Measurements from ENCODE around the gene ABCF2.
A peak's percentile ranks its signal among the peaks of the same experiment; 100 is the strongest.

ABCF2 gene

DNA sequence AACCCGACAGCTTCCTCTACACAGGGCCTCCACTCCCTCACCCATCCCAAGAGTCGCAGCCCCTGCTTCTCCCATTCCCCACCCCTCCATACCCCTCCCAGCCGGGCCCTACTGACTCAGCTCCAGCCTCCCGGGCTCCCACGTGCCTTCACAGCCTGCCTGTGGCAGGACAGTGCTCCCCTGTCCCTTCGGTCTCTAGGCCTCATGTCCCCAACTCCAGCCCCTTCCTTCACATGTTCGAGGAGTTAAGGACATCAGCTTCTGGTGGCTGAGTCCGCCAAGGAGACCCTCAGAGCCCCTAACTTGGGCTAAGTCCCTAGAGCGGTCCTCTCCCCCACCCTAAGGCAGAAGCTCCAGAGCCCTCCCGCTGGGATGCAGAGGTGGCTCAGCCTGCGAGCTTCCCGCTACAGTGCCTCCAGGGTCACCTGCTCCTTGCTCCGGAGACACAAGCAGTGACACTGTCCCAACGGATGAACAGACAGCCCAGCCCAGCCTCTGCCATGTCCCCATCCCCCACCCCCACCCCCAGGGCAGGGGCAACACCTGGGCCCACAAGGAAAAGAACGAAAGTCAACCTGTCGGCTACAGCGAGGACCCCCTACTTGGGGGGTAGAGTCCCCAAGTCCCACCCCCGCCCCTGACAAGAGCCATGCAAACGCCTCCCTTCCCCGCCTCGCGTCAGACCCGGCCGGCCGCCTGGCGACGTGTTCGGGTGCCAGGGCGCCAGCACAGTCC, 20.8 kb upstream of the ABCF2 start:
- no peak for DNase-seq
- Mint-ChIP-seq H3K4me3 (peak overlapping the region; percentile 69 to 83), H3K27ac (no peak overlapping the region), H3K4me1 (peaks cover 86% of the 10 kb centered on the region), H3K9me3 (no peaks in the 10 kb centered on the region), H3K27me3 (peaks cover 65% of the 10 kb centered on the region)
- ATAC-seq: no peak

DNA sequence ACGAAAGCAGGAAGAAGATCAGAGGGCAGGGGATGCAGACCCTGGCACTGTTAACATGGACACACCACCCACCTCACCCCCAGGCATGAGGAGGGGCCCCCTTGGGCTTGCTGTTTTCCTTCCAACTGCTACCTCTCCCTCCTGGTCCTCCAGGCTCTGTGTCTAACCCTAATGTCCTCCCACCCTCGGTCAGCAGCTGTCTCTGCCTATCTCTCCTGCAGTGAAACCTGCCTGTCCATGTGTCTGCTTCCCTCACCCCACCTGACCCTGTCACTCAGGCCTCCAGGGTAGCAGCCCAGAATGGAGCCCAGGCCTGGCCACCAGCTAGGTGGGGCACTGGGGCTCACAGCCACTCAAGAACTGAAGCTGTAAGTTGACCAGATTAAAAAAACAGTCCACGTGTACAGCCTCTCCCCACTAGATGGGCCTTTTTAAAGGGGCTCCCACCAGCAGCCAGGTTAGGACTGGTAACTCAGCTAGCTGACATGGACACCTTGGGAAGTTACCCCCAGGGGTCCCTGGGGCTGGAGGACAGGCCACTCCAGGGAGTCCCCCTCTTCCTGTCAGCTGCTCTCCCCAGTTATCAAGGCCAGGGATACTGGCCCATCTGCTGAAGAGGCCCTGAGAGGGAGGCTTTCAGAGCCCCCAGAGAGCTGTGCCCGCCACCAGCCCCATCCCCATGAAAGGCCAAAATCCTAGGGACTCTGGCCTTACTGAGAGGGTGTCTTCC, 20.0 kb upstream of the ABCF2 start:
- Mint-ChIP-seq H3K9me3 (no peaks in the 10 kb centered on the region), H3K27me3 (peaks cover 57% of the 10 kb centered on the region), H3K4me1 (peaks cover 90% of the 10 kb centered on the region), H3K4me3 (peak overlapping the region; percentile 69 to 83), H3K27ac (no peak overlapping the region)
- no peak for ATAC-seq
- no peak for DNase-seq

DNA sequence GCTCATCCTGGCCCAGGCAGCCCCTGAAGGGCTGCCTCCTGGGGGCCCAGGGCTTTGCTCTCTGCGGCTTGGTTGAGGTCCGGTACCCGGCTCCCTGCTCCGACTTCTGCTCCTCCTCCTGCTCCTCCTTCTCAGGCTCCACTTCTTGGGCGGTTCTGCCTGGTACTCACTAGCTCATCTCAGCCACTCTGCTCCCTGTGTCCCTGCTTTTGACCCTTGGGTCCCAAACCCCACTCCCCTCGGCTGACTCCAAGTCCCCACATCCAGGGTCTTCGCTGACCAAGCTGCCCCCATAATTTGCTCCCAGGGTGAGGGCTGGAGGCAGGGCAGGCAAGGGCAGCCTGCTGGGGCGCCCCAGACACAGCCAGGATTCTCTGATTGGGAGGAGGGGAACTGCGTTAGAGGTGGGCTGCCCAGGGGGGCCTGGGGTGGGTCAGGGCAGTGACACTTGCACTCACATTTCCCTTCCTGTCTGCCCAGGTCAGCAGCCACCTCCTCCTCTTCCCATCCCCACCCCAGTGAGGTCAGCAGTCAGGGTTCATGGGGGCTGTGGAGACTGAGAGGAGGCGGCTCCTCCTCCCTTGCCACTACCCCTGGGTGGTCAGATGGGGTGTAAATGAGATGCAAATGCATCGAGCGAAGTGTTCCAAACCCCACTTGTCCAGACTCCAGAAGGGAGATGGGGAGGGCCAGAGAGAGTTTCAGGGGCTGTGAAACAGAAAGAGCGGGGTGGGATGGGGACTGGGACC, 19.3 kb upstream of the ABCF2 start:
- no peaks in the 10 kb centered on the region for H3K9me3 Mint-ChIP-seq
- DNase-seq (no peak), ATAC-seq (no peak)
- H3K4me1 Mint-ChIP-seq: peaks cover 88% of the 10 kb centered on the region
- H3K27ac Mint-ChIP-seq: no peak overlapping the region
- peaks cover 55% of the 10 kb centered on the region for H3K27me3 Mint-ChIP-seq
- H3K4me3 Mint-ChIP-seq: peak overlapping the region; percentile 51 to 56

DNA sequence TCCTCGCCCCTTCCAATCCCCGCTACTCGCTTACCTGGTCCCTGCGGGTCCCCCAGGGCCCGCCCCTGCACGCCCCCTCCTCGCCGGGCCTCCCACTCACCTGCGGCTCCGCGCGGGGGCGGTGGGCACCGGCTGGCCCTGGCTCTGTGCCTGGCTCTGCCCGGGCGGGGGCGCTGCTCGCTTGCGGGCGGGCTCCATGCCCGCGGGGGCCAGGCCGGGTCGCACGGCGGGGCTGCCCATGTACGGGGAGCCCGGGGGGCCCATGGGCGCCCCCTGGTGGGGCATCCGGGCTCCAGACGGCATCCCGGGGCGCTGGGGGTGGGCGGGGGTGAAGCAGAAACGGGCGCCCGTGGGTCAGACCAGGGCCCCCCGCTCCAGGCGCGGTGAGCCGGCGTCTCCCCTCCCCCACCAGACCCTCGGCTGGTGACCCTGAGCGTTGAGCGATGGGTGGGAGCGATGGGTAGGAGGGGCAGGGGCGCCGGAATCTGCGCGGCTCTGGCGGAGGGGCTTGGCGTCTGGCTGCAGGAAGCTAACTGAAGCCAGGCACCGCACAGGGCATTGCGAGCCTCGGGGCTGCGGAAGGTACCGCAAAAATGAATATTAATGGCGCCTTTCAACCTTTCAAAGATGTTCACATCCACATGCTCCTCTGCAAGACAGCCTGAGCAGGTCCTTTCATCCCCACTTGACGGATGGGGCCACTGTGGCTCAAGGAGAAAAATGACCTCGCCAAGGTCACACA, 18.5 kb upstream of the ABCF2 start:
- DNase-seq (peak; percentile 72 to 75), ATAC-seq (peak; percentile 74)
- no peak overlapping the region for H3K27ac Mint-ChIP-seq
- H3K4me3 Mint-ChIP-seq: peak overlapping the region; percentile 70 to 84
- H3K27me3 Mint-ChIP-seq: peaks cover 48% of the 10 kb centered on the region
- peaks cover 80% of the 10 kb centered on the region for H3K4me1 Mint-ChIP-seq
- H3K9me3 Mint-ChIP-seq: no peaks in the 10 kb centered on the region

DNA sequence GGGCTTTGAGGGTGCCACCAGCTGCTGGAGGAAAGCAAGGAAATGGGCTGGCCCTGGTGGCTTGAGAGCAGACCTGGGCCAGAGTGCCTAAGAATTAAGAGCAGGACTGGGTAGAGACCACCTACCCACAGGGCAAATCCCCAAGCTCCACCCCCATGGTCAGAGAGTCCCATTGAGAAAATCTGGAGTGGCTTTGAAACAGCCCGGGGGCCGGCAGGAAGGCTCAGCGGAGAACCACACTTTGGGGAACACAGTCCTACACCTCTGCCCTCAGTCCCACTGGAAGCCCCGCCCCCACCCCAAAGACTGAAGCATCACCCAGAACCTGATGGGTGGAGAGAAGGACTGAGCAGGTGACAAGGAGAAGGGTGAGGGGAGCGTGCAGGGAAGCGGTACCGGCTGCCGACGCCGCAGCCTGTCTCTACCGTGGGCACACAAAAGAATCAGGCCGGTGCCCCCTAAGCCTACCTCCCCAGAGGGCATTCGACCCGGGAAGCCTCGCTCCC, 17.9 kb upstream of the ABCF2 start:
- Mint-ChIP-seq H3K27ac (no peak overlapping the region), H3K4me3 (peak overlapping the region; percentile 70 to 84), H3K27me3 (peaks cover 41% of the 10 kb centered on the region), H3K9me3 (no peaks in the 10 kb centered on the region), H3K4me1 (peaks cover 74% of the 10 kb centered on the region)
- peak; percentile 0 for ATAC-seq
- DNase-seq: no peak

DNA sequence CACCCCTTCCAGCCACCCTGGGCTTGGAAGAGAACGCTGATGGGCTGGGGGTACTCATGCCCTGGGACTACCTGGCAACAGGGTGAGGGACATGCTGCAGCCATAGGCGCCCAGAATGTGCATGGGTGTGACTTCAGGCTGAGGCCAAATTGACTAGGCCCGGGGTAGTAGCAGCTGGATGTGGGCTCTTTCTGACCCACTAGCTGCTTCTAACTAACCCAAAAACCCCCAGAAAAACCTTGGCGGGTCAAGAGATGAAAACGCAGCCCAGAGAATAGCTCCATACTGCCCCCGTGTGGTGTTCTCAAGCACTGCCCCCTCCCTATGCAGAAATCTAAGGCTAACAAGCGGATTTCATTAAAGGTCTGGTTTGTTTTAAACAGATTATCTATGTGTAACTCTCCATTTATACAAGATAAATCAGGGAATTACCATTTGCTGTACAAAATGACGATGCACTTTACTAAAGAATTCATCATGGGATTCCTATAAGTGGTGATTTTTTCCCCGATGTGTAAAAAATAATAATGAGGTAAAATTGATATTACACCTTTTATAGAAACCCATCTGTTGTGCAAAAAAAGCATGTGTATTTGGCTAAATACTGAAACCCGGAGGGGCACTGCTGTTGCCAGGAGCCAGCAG, 17.3 kb upstream of the ABCF2 start:
- peak; percentile 6 for ATAC-seq
- Mint-ChIP-seq H3K4me3 (peak overlapping the region; percentile 70 to 84), H3K9me3 (no peaks in the 10 kb centered on the region), H3K4me1 (peaks cover 68% of the 10 kb centered on the region), H3K27ac (no peak overlapping the region), H3K27me3 (peaks cover 35% of the 10 kb centered on the region)
- DNase-seq: peak; percentile 70 to 71

DNA sequence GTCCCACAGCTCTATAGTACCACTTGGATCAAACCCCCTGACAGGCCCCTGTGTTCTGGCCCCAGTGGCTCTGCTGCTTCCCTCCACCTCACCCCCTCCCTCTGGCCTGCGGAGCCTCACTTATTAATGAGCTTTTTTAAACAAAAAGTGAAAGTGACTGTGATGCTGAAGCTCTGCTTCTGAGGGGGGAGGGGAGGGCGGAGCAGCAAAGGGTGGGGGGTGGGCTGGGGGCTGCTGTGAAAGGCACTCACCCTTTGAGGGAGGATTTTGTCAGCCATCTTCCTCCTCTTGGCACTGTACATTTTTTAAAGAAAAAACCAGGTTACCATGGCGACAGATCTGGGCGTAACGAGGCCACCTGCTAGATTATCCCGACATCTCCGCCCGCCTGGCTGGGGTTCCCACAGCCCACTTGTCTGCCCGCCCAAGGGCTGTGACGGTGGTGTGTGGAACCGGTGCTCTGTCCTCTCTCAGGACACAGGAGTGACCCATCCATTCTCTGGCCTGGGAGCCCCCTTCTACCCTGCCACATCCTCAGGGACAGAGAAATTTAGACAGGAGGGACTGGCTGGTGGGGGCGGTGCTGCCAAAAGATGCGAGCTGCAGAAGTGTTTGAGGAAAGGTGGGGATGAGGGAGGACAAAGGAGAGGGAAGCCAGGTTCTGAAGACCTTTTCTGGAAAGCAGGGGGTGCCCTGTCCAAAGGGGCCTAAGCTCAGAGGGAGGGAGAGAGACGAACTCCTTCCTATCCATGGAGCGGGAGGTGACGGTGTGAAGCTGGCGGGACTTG, 16.6 kb upstream of the ABCF2 start:
- peak; percentile 37 to 41 for DNase-seq

DNA sequence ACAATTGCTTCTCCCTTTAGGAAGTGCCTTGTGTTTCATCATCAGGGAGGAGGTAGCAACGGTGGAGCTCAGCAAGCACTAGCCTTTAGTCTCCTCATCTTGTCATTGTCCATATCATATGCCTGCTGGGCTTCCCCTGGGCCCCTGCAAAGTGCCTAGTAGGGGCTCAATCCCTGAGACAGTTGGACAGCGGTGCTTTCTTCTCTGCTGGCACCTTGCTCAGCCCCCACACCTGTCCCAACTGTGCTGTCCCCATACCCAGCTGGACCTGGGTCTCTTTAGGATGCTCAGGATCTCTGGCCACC, 16.0 kb upstream of the ABCF2 start:
- Mint-ChIP-seq H3K27ac (peak overlapping the region in 1 of 2 donors; percentile 67), H3K27me3 (peaks cover 22% of the 10 kb centered on the region), H3K4me1 (peaks cover 57% of the 10 kb centered on the region), H3K4me3 (peak overlapping the region; percentile 67 to 84), H3K9me3 (no peaks in the 10 kb centered on the region)
- ATAC-seq: no peak
- DNase-seq: no peak

More for the DNA sequence above, 16.6 kb upstream of the ABCF2 start:
- H3K4me1 Mint-ChIP-seq: peaks cover 63% of the 10 kb centered on the region
- ATAC-seq: peak; percentile 24
- no peaks in the 10 kb centered on the region for H3K9me3 Mint-ChIP-seq
- peak overlapping the region; percentile 67 to 84 for H3K4me3 Mint-ChIP-seq
- H3K27me3 Mint-ChIP-seq: peaks cover 28% of the 10 kb centered on the region
- H3K27ac Mint-ChIP-seq: peak overlapping the region in 1 of 2 donors; percentile 67

DNA sequence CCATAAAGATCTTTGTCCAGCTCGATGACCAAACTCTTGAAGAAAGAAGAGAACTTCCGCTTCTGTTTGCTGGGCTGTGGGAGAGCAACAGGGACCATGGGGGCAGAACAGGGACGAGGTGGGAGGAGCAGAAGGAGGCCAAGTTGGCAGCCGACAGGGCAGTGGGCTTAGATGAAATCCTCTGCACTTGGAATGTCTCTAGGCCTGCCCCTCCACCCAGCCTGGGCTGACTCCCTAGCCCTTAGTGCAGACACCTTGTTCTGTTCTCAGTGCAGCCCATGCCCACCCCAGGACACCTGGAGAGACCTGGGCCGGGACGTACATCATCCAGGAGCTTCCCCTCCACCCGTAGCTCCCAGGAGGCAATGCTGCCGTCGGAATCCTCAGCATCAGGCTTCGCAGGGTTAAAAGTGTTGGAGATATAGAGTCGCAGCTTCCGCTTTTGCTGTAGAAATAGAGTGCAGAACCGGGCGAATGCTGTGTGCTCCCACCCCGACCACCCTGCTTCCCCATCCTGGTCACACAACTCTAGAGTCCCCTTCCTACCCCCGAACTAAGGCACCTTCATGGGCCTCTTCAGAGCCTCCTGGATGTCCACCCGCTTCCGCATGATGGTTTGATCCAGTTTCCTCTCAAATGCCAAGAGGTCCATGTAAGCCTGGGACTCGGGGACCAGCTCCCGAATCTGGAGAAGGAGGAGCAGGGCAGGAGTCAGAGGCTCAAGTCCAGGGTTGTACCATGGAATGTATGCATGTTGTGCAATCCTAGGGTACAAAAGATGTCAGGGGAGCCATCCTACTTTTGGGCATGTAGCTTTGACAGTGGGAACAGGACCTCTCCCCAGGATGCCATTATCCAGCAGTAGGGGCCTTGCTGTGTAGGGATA, 15.4 kb upstream of the ABCF2 start:
- Mint-ChIP-seq H3K9me3 (no peaks in the 10 kb centered on the region), H3K4me3 (no peak overlapping the region), H3K27ac (no peak overlapping the region), H3K27me3 (peaks cover 16% of the 10 kb centered on the region), H3K4me1 (peaks cover 51% of the 10 kb centered on the region)
- no peak for ATAC-seq
- DNase-seq: no peak

DNA sequence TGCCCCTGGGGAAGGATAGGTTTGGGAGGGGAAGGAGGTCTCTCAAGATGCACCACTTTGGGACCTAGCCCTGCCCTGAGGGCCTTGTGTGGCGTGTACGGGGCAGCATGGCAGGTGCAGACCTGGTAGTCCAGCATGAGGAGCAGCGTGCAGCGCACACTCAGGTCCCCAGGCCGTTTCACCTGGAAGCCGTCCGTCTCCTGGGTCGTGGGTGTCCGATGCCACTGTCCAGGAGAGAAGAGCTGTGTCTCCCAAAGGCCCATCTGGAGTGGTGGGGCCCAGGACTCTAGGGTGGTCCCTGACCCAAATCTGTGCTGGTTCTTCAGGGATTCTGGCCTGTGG, 14.7 kb upstream of the ABCF2 start:
- peaks cover 10% of the 10 kb centered on the region for H3K27me3 Mint-ChIP-seq
- H3K4me3 Mint-ChIP-seq: no peak overlapping the region
- H3K9me3 Mint-ChIP-seq: no peaks in the 10 kb centered on the region
- peak overlapping the region in 1 of 2 donors; percentile 37 for H3K27ac Mint-ChIP-seq
- ATAC-seq: no peak
- DNase-seq: no peak
- peaks cover 45% of the 10 kb centered on the region for H3K4me1 Mint-ChIP-seq

DNA sequence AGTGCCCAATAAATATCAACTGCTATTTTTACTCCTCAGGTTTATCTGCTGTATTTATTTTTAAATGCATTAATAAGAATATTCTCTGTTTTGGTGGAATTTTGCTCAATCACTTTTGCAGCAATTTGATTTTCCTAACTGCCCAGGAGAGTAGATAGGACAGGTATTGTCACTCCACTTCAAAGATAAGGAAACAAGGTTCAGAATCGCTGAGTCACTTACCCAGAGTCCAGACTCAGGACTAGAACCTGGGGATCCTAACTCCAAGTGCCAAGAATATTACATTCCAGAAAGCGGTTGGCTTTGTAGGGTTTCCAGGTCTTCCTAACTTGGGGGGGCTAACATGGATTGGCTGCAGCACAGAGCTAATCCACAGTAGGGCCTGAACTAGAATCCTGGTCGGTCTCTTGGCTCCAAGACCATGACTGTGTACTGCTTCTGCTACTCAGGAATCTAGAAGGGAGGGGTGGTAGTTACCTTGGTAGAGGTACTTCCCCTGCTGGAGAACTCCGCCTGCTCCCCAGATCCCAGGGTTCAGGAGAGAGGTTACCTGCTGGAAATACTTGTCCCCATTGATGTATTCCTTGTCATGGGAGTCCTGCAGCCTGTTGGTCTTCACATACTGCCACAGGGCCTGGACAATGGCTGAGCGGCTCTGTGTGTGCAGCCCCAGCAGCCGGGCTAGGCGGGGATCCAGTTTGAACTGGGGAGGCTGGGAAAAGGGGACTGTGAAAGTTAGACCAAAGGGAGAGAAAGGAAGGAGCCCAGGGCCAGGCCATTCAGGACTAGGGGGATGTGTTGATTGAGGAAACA, 14.1 kb upstream of the ABCF2 start:
- Mint-ChIP-seq H3K27ac (peak overlapping the region in 1 of 2 donors; percentile 37), H3K4me1 (peaks cover 43% of the 10 kb centered on the region), H3K9me3 (no peaks in the 10 kb centered on the region), H3K4me3 (no peak overlapping the region), H3K27me3 (peaks cover 4% of the 10 kb centered on the region)
- DNase-seq (no peak), ATAC-seq (no peak)

DNA sequence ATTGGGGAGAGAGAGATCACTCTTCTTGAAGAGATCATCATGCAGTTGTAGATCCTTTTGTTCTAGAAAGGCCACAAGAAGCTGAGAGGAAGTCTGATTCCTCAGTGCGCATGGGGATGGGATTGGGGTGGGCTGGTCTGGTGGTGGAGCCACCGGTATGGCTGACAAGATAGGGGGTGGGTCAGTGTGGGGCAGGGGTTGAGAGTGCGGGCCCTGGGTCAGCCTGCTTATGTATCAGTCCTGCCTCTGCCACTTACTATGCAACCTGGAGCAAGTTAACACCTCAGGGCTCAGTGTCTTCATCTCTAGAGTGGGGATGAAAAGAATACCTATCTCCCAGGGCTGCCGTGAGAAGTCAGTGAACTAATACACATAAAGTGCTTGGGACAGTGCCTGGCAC, 13.5 kb upstream of the ABCF2 start:
- ATAC-seq: no peak
- Mint-ChIP-seq H3K27ac (peak overlapping the region in 1 of 2 donors; percentile 54), H3K4me1 (peaks cover 39% of the 10 kb centered on the region), H3K27me3 (no peaks in the 10 kb centered on the region), H3K9me3 (no peaks in the 10 kb centered on the region), H3K4me3 (no peak overlapping the region)
- no peak for DNase-seq
